K562 (cell line): ENCODE measurements around the gene SYCE1. TPM values are rescaled to one million over a fixed set of nuclear protein-coding genes. Genes with fewer than 3 reads are reported as not detected.

Source experiments
- ATAC-seq: fragments of 200-7000 bp; cut with Tn5 transposase; 3 replicates; pipeline ENCODE4 v1.9.1; 2020; ENCODE audit warnings: moderate library complexity
- BruUV-seq: library from RNA; stranded (reverse); fragments of 400-500 nt; replicated peaks from 2 replicates; lab custom pipeline; 2021; lab: Mats Ljungman, UMichigan
- CTCF ChIA-PET: fragments of 300-600 bp; formaldehyde crosslinking; extraction: SDS; loops from one replicate; lab custom pipeline; 2021; ENCODE audit warnings: low intra/inter-chr PET ratio; lab: Yijun Ruan, JAX
- POLR2A ChIA-PET: fragments of 300-600, 350-650 bp; sonication (Branson Sonifier 250); formaldehyde crosslinking; extraction: SDS; loops from one replicate; lab custom pipeline; 2021; ENCODE audit warnings: antibody characterized with exemption, inconsistent platforms; lab: Yijun Ruan, JAX
- DNase-seq, 4 experiments: peaks; one replicate each; pipeline versions ENCODE4 v3.0.0 to v3.0.0-alpha.2; 2011 to 2018; ENCODE audit warnings: low spot score in 3 of 4, mixed read lengths in 3 of 4; ENCODE audit errors: extremely low read depth in 1 of 4
- FAIRE-seq: peaks from 2 replicates; lab custom pipeline; 2011; peaks lifted over from hg19 to GRCh38; lab: Jason Lieb, UNC
- H2AFZ ChIP-seq: 2 replicates; pipeline ENCODE4 v1.6.0; 2011; ENCODE audit warnings: low read depth, low read length, control low read depth, inconsistent platforms
- H3K27ac ChIP-seq: fragments of 200-600 bp; 3 replicates; pipeline ENCODE4 v1.8.0; 2011; ENCODE audit warnings: low read depth, mild to moderate bottlenecking, control low read depth, inconsistent platforms, low read length, moderate library complexity, mixed read lengths; ENCODE audit errors: extremely low read depth
- H3K27me3 ChIP-seq, 2 experiments: fragments of 300-600 bp in 1 of 2; 2 replicates in 1 of 2; 3 replicates in 1 of 2; pipeline versions ENCODE4 v1.6.0 to v1.8.0; 2011; ENCODE audit warnings: inconsistent platforms in 2 of 2, low read length in 2 of 2, mild to moderate bottlenecking in 1 of 2, mixed read lengths in 1 of 2, moderate library complexity in 1 of 2; ENCODE audit not compliant: control insufficient read depth in 2 of 2, insufficient read depth in 2 of 2
- H3K36me3 ChIP-seq: fragments of 300-600 bp; 3 replicates; pipeline ENCODE4 v1.8.0; 2011; ENCODE audit warnings: mild to moderate bottlenecking, low read length, inconsistent platforms; ENCODE audit not compliant: control insufficient read depth, insufficient read depth
- H3K4me1 ChIP-seq, 2 experiments: fragments of 200-600 bp in 1 of 2; replicated peaks in 1 of 2; 2 replicates in 1 of 2; 3 replicates in 1 of 2; pipeline versions ENCODE4 v1.5.1 to v1.8.0; 2011; ENCODE audit warnings: inconsistent platforms in 2 of 2, low read length in 2 of 2, mild to moderate bottlenecking in 1 of 2, mixed read lengths in 1 of 2, moderate library complexity in 1 of 2; ENCODE audit not compliant: control insufficient read depth in 2 of 2, insufficient read depth in 2 of 2
- H3K4me2 ChIP-seq: 2 replicates; pipeline ENCODE4 v1.6.1; 2011; ENCODE audit warnings: low read length, control low read depth, inconsistent platforms, mixed read lengths; ENCODE audit not compliant: insufficient read depth
- H3K4me3 ChIP-seq: fragments of 200-600 bp; sonication (generic), shearing (Covaris generic); 2 replicates; pipeline ENCODE4 v1.5.1; 2016; ENCODE audit warnings: control low read depth, inconsistent platforms
- H3K79me2 ChIP-seq: fragments of 200-600 bp; 3 replicates; pipeline ENCODE4 v1.8.0; 2011; ENCODE audit warnings: low read length, inconsistent platforms; ENCODE audit not compliant: control insufficient read depth, insufficient read depth
- H3K9ac ChIP-seq, 2 experiments: 2 replicates each; pipeline versions ENCODE4 v1.6.0 to v1.6.1; 2011; ENCODE audit warnings: low read depth in 2 of 2, low read length in 2 of 2, control low read depth in 1 of 2, inconsistent platforms in 1 of 2, mild to moderate bottlenecking in 1 of 2, mixed read lengths in 1 of 2; ENCODE audit not compliant: insufficient read depth in 1 of 2
- H3K9me1 ChIP-seq: one replicate; pipeline ENCODE4 v1.6.0; 2011; ENCODE audit warnings: inconsistent platforms, mild to moderate bottlenecking, low read length, moderate library complexity; ENCODE audit not compliant: control insufficient read depth, insufficient read depth
- H3K9me3 ChIP-seq: replicated peaks from 2 replicates; pipeline ENCODE4 v1.5.1; 2011; ENCODE audit warnings: low read depth, low read length, inconsistent platforms; ENCODE audit not compliant: control insufficient read depth, insufficient read depth
- H4K20me1 ChIP-seq: replicated peaks from 2 replicates; pipeline ENCODE4 v1.6.1; 2011; ENCODE audit warnings: low read length, inconsistent platforms, mixed read lengths; ENCODE audit not compliant: control insufficient read depth, insufficient read depth
- ARID3B ChIP-seq: fragments of 250-450 bp; sonication (Bioruptor Pico); IDR thresholded peaks from 2 replicates; pipeline ENCODE4 v1.4.0; 2020; ENCODE audit warnings: borderline replicate concordance
- CCNT2 ChIP-seq: IDR thresholded peaks from 2 replicates; pipeline ENCODE4 v1.6.1; 2011; ENCODE audit warnings: borderline replicate concordance, low read depth, mild to moderate bottlenecking, moderate library complexity, mixed read lengths, low read length; ENCODE audit not compliant: insufficient read length; ENCODE audit errors: extremely low read depth
- HIVEP1 ChIP-seq: fragments of 250-450 bp; sonication (Bioruptor Pico); IDR thresholded peaks from 2 replicates; pipeline ENCODE4 v1.4.0; 2020; ENCODE audit warnings: mild to moderate bottlenecking
- MAFF ChIP-seq: IDR thresholded peaks from 2 replicates; pipeline ENCODE4 v1.6.1; 2012; ENCODE audit warnings: low read length, improper control_type of control experiment
- MTF1 ChIP-seq: fragments of 250-450 bp; sonication (Bioruptor Pico); IDR thresholded peaks from 2 replicates; pipeline ENCODE4 v1.9.0; 2021; ENCODE audit warnings: moderate library complexity, mild to moderate bottlenecking, inconsistent platforms, borderline replicate concordance
- NR1H2 ChIP-seq: sonication (generic); formaldehyde crosslinking; IDR thresholded peaks from 2 replicates; pipeline ENCODE4 v1.4.0; 2020; ENCODE audit warnings: mild to moderate bottlenecking, missing genetic modification reagents
- PCBP2 ChIP-seq: fragments of 200-400 bp; formaldehyde crosslinking; IDR thresholded peaks from 2 replicates; pipeline ENCODE4 v1.6.1; 2018; ENCODE audit warnings: low read length, low read depth, mild to moderate bottlenecking, moderate library complexity; ENCODE audit not compliant: poor library complexity, severe bottlenecking
- PKNOX1 ChIP-seq: fragments of 450-650 bp; IDR thresholded peaks from 2 replicates; pipeline ENCODE4 v1.6.1; 2016
- YY1 ChIP-seq, 3 experiments: IDR thresholded peaks; 2 replicates each; pipeline ENCODE4 v1.6.1; 2011; ENCODE audit warnings: low read length in 2 of 3, mild to moderate bottlenecking in 2 of 3, moderate library complexity in 2 of 3, borderline replicate concordance in 1 of 3, control low read depth in 1 of 3, low read depth in 1 of 3; ENCODE audit not compliant: insufficient read depth in 3 of 3, insufficient replicate concordance in 2 of 3, control insufficient read depth in 1 of 3, insufficient read length in 1 of 3; ENCODE audit errors: extremely low read depth in 1 of 3
- ZBTB2 ChIP-seq: fragments of 450-650 bp; IDR thresholded peaks from 2 replicates; pipeline ENCODE4 v1.6.1; 2016; ENCODE audit warnings: antibody characterized with exemption
- ZFP36 ChIP-seq: fragments of 150-350 bp; IDR thresholded peaks from 2 replicates; pipeline ENCODE4 v1.6.1; 2018; ENCODE audit warnings: low read length, low read depth; ENCODE audit not compliant: partially characterized antibody
- ZFP91 ChIP-seq: sonication (generic); formaldehyde crosslinking; IDR thresholded peaks from 2 replicates; pipeline ENCODE4 v1.8.0; 2022; ENCODE audit warnings: mild to moderate bottlenecking, missing genetic modification reagents
- ZNF140 ChIP-seq: fragments of 250-450 bp; sonication (Bioruptor Pico); IDR thresholded peaks from 2 replicates; pipeline ENCODE4 v1.8.0; 2021; ENCODE audit warnings: moderate library complexity, mild to moderate bottlenecking, inconsistent platforms
- ZNF274 ChIP-seq: IDR thresholded peaks from 2 replicates; pipeline ENCODE4 v1.6.1; 2011; ENCODE audit warnings: low read depth, mild to moderate bottlenecking, low read length, moderate library complexity, borderline replicate concordance
- WGBS: fragments of 100-300 bp; shearing (Covaris generic); methylation state at CpG from one replicate; pipeline ENCODE4 v1.1.6; 2016; ENCODE audit warnings: low coverage, mixed read lengths; ENCODE audit not compliant: insufficient coverage; ENCODE audit errors: missing lambda C conversion rate; 5-methylcytosine and 5-hydroxymethylcytosine counted together
- in situ Hi-C: fragments of 300-500 bp; cut with MboI; formaldehyde crosslinking; loops from 4 replicates; pipeline ENCODE4 v1.15.0; 2018; ENCODE audit warnings: inconsistent platforms, mixed read lengths
- intact Hi-C: fragments of 100-400 bp; cut with micrococcal nuclease; formaldehyde crosslinking; loops from 2 replicates; pipeline ENCODE4 v1.14.2; 2022
- polyA plus RNA-seq, 8 experiments: library from polyadenylated mRNA; depleted of rRNA in 4 of 8; stranded (reverse) in 5 of 8; unstranded in 3 of 8; fragments of >200 nt; fragmentation: Nextera tagmentation in 2 of 8; fragmentation: Illumina TruSeq in 1 of 8; extraction: Ambion mirVana in 2 of 8; extraction: Trizol in 1 of 8; gene quantifications; 2 replicates each; pipeline versions ENCODE4 v1.2.1 to v1.2.3, GENCODE V29; 2011 to 2014; ENCODE audit warnings: inconsistent platforms in 1 of 8, missing spikeins in 1 of 8
- total RNA-seq, 7 experiments: library from RNA; depleted of rRNA in 6 of 7; stranded (reverse); fragments of >200 nt in 6 of 7; fragmentation: Illumina TruSeq in 2 of 7; extraction: Trizol in 2 of 7; gene quantifications; 2 replicates each; pipeline versions ENCODE4 v1.2.1 to v1.2.3, GENCODE V29; 2011 to 2021; ENCODE audit warnings: low replicate concordance in 1 of 7

The SYCE1 gene
- total and polyA plus RNA-seq, 9 of the 15 experiments (the other 6 are each of a cell fraction or from before 2014, with no cell fraction given) = not detected

- Histone ChIP-seq H3K9me1 (no peaks in the 10 kb centered on the region), H4K20me1 (no peaks in the 10 kb centered on the region), H3K4me2 (no peak overlapping the region), H3K9me3 (no peaks in the 10 kb centered on the region; the same call in 1 of the 2 replicates), H3K27me3 (no peaks in the 10 kb centered on the region), H2AFZ (no peak overlapping the region), H3K36me3 (no peaks in the 10 kb centered on the region), H3K4me1 (no peaks in the 10 kb centered on the region), H3K79me2 (no peaks in the 10 kb centered on the region), H3K9ac (no peak overlapping the region), H3K27ac (no peak overlapping the region), H3K4me3 (no peak overlapping the region)
- in situ Hi-C loops = no loop called here
- ATAC-seq = no peak
- ChIA-PET CTCF (no interaction called here), POLR2A (no interaction called here)
- no peak for DNase-seq
- BruUV-seq = no TSS peak
- WGBS = 0% methylated on average over 4 of the region's 4 CpGs
- intact Hi-C loops = no loop called here
- no peak for FAIRE-seq
- TF ChIP-seq ZNF274 (no peak), PKNOX1 (no peak), HIVEP1 (CRISPR knock-in tag) (no peak), ZNF140 (CRISPR knock-in tag) (no peak), CCNT2 (no peak), ZFP91 (CRISPR knock-in tag) (no peak), YY1 (IDR thresholded peaks at IDR 0.05; ENCODE audit: borderline replicate concordance in 1 of 3, control insufficient read depth in 1 of 3, extremely low read depth in 1 of 3, insufficient read depth in 3 of 3, insufficient read length in 1 of 3, insufficient replicate concordance in 2 of 3, low read depth in 1 of 3, low read length in 2 of 3) (no peak), MAFF (no peak), NR1H2 (CRISPR knock-in tag) (no peak), PCBP2 (no peak), MTF1 (CRISPR knock-in tag) (no peak), ZBTB2 (no peak), ARID3B (CRISPR knock-in tag) (no peak), ZFP36 (no peak)
These were observed 55.7 kb downstream of the SYCE1 start for GRCh38 chr10:133509700-133510099.
